ENCODE results near the gene TYSND1. TPM values are rescaled to one million over a fixed set of nuclear protein-coding genes. Genes with fewer than 3 reads are reported as not detected.

TYSND1 gene
- total RNA-seq, 2 donors from 2014 or later = 13.1 to 23.8 TPM

GRCh38 chr10:70145166-70145665 lies 1.3 kb downstream of the TYSND1 start:
- Histone ChIP-seq H3K4me1 (peaks cover 10% of the 10 kb centered on the region), H3K4me3 (peak overlapping the region; percentile 56), H3K27me3 (no peaks in the 10 kb centered on the region), H3K9ac (ENCODE audit: low read depth in 2 of 2, low read length in 2 of 2) (peak overlapping the region; percentile 90), H3K36me3 (no peaks in the 10 kb centered on the region), H3K27ac (peak overlapping the region; percentile 86), H3K9me3 (no peaks in the 10 kb centered on the region)
- DNase-seq = no peak
- TF ChIP-seq CTCF (IDR thresholded peaks at IDR 0.05) = no peak
- intact Hi-C loops (cut with DNase I) = no loop called here

GRCh38 chr10:70144372-70145110 lies 2.0 kb downstream of the TYSND1 start:
- DNase-seq = no peak
- TF ChIP-seq CTCF (IDR thresholded peaks at IDR 0.05) = no peak
- Histone ChIP-seq H3K4me3 (no peak overlapping the region), H3K36me3 (no peaks in the 10 kb centered on the region), H3K27me3 (no peaks in the 10 kb centered on the region), H3K27ac (no peak overlapping the region), H3K9me3 (no peaks in the 10 kb centered on the region), H3K9ac (ENCODE audit: low read depth in 2 of 2, low read length in 2 of 2) (peak overlapping the region in 1 of 2 donors; percentile 90), H3K4me1 (peaks cover 10% of the 10 kb centered on the region)
- intact Hi-C loops (cut with DNase I) = no loop called here

- H3K4me1 ChIP-seq = peaks cover 13% of the 10 kb centered on the region
- no peak for TF ChIP-seq CTCF (IDR thresholded peaks at IDR 0.05)
- H3K27ac ChIP-seq = no peak overlapping the region
- no peak overlapping the region for H3K4me3 ChIP-seq
- H3K27me3 ChIP-seq = no peaks in the 10 kb centered on the region
- no peaks in the 10 kb centered on the region for H3K9me3 ChIP-seq
- no peak overlapping the region for H3K9ac ChIP-seq (ENCODE audit: low read depth in 2 of 2, low read length in 2 of 2)
- DNase-seq = no peak
- no peaks in the 10 kb centered on the region for H3K36me3 ChIP-seq
- intact Hi-C loops (cut with DNase I) = no loop called here
Measured at GRCh38 chr10:70142555-70142954, 3.9 kb downstream of the TYSND1 start.

GRCh38 chr10:70140297-70140696 lies 6.2 kb downstream of the TYSND1 start:
- no peak overlapping the region for H3K9ac ChIP-seq (ENCODE audit: low read depth in 2 of 2, low read length in 2 of 2)
- H3K4me3 ChIP-seq = no peak overlapping the region
- no peaks in the 10 kb centered on the region for H3K27me3 ChIP-seq
- no peak overlapping the region for H3K27ac ChIP-seq
- H3K36me3 ChIP-seq = no peaks in the 10 kb centered on the region
- TF ChIP-seq CTCF (IDR thresholded peaks at IDR 0.05) = no peak
- no peaks in the 10 kb centered on the region for H3K9me3 ChIP-seq
- no peak for DNase-seq
- H3K4me1 ChIP-seq = peaks cover 9% of the 10 kb centered on the region
- intact Hi-C loops (cut with DNase I) = no loop called here

- no peaks in the 10 kb centered on the region for H3K36me3 ChIP-seq
Measured at GRCh38 chr10:70139997-70140250, 6.6 kb downstream of the TYSND1 start.

More at GRCh38 chr10:70139997-70140250, 6.6 kb downstream of the TYSND1 start:
- intact Hi-C loops (cut with DNase I) = no loop called here
- Histone ChIP-seq H3K4me3 (no peak overlapping the region), H3K27ac (no peak overlapping the region), H3K27me3 (no peaks in the 10 kb centered on the region), H3K4me1 (peaks cover 6% of the 10 kb centered on the region), H3K9ac (ENCODE audit: low read depth in 2 of 2, low read length in 2 of 2) (no peak overlapping the region), H3K9me3 (no peaks in the 10 kb centered on the region)
- TF ChIP-seq CTCF (IDR thresholded peaks at IDR 0.05) = no peak
- DNase-seq = no peak
